IPS-15b (cell line): Measurements from ENCODE around the gene ANKRD39.
"Not testable (repeated sequence)": the region's sequence is repeated elsewhere in the genome, so short reads cannot be mapped to it uniquely, and the experiment has no call there.

Experiments used
- H3K27me3 ChIP-seq: one replicate; pipeline ENCODE4 v1.6.1; 2013; ENCODE audit warnings: low read length; ENCODE audit not compliant: control insufficient read depth, insufficient read depth
- H3K36me3 ChIP-seq: one replicate; pipeline ENCODE4 v1.6.1; 2013; ENCODE audit warnings: low read length; ENCODE audit not compliant: control insufficient read depth, insufficient read depth
- H3K4me1 ChIP-seq: one replicate; pipeline ENCODE4 v1.6.1; 2013; ENCODE audit warnings: mild to moderate bottlenecking, low read length; ENCODE audit not compliant: control insufficient read depth, insufficient read depth
- H3K4me3 ChIP-seq: one replicate; pipeline ENCODE4 v1.5.1; 2013; ENCODE audit warnings: low read depth, low read length
- H3K9ac ChIP-seq: one replicate; pipeline ENCODE4 v1.6.1; 2013; ENCODE audit warnings: low read depth, mild to moderate bottlenecking, low read length
- H3K9me3 ChIP-seq: one replicate; pipeline ENCODE4 v1.6.1; 2013; ENCODE audit warnings: mild to moderate bottlenecking, low read length; ENCODE audit not compliant: control insufficient read depth, insufficient read depth

The ANKRD39 gene

DNA sequence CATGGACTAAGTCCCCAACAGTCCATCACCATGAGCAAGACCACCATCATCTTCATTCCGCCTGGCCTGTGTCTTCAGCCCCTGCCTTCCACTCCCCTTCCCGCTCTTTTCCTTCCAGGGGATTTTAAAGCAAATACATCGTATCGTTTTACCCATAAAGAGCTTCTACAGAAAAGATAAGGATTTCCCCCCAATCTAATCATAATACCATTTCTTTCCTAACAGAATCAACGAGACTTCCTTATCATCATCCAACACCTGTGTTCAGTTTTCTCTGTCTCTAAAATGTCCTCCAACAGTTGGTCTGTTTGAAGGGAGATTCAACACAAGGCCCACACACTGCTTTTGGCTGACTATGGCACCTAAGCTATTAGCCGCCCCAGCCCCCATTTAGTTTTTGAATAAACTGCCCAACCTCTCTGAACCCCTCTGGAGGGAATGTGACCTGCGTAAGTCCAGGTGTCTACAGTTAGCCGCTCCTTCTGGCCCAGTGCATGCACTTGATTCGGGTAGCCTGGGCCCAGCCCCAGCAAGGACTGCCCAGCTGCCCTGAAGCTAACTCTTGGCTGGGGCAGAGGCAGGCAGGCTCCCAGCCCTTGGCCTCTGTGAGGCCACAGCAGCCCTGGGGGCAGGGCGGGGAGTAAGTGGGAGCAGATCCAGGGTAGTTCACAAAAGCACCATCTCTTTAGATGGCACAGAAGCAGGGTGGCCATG, 37.4 kb upstream of the ANKRD39 start:
- Histone ChIP-seq H3K9ac (peak overlapping the region; percentile 47), H3K4me1 (no peaks in the 10 kb centered on the region), H3K9me3 (no peaks in the 10 kb centered on the region), H3K4me3 (no peak overlapping the region), H3K36me3 (no peaks in the 10 kb centered on the region), H3K27me3 (no peaks in the 10 kb centered on the region)

GRCh38 chr2:96894151-96894531, 36.3 kb upstream of the ANKRD39 start:
- Histone ChIP-seq H3K36me3 (no peaks in the 10 kb centered on the region), H3K9ac (no peak overlapping the region), H3K4me3 (no peak overlapping the region), H3K4me1 (no peaks in the 10 kb centered on the region), H3K9me3 (no peaks in the 10 kb centered on the region), H3K27me3 (no peaks in the 10 kb centered on the region)

DNA sequence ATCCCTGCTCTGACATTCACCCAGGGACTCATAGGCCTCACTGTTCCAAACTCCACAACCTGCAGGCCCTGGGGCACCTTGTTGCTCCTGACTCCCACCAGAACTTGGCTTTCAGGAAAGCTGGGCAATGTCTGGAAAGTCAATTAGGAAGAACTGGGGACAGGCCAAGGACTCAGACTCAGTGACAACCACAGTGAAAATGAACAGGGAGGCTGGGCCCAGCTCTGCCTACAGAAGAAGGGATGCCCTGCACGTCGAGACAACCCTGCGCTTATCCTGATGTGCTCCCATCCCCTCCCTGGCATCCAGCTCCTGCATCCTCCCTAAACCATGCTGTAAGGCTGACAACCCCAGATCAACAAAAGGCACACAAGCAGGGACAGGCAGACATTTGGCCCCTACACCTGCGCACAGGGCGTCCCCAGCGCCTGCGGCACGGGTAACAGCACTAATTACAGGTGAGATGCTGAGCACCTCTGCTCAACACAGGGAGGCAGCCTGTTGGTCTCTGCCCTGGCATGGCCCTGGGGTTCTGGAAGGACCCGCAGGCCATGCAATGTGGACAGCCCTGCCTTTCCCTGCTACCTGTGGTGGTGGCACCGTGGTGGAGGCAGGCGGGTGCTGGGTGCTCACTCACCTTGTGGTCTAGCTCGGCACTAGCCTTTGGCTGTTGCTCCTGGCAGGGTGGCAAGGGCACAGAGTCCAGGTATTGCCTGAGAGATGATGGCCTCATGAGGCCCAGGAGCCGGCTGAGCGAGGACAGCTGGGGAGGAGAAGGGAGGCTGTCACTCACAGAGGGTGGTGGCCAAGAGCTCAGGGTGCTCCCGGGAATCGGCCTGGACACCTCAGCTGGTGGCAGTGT, 35.7 kb upstream of the ANKRD39 start:
- H3K27me3 ChIP-seq: no peaks in the 10 kb centered on the region
- H3K36me3 ChIP-seq: no peaks in the 10 kb centered on the region
- H3K9ac ChIP-seq: no peak overlapping the region
- H3K4me3 ChIP-seq: no peak overlapping the region
- no peaks in the 10 kb centered on the region for H3K4me1 ChIP-seq
- H3K9me3 ChIP-seq: no peaks in the 10 kb centered on the region

- Histone ChIP-seq H3K4me3 (no peak overlapping the region), H3K27me3 (no peaks in the 10 kb centered on the region), H3K4me1 (no peaks in the 10 kb centered on the region), H3K36me3 (no peaks in the 10 kb centered on the region), H3K9ac (no peak overlapping the region), H3K9me3 (no peaks in the 10 kb centered on the region)
Measured at GRCh38 chr2:96891591-96892333, 33.9 kb upstream of the ANKRD39 start.

- H3K4me3 ChIP-seq: no peak overlapping the region
- no peaks in the 10 kb centered on the region for H3K4me1 ChIP-seq
- no peaks in the 10 kb centered on the region for H3K36me3 ChIP-seq
Measured at GRCh38 chr2:96890726-96891385, 33.0 kb upstream of the ANKRD39 start.

GRCh38 chr2:96890252-96890651, 32.4 kb upstream of the ANKRD39 start:
- Histone ChIP-seq H3K36me3 (no peaks in the 10 kb centered on the region), H3K27me3 (no peaks in the 10 kb centered on the region), H3K9me3 (no peaks in the 10 kb centered on the region), H3K9ac (no peak overlapping the region), H3K4me3 (no peak overlapping the region), H3K4me1 (no peaks in the 10 kb centered on the region)

More at GRCh38 chr2:96890726-96891385, 33.0 kb upstream of the ANKRD39 start:
- no peaks in the 10 kb centered on the region for H3K9me3 ChIP-seq
- no peak overlapping the region for H3K9ac ChIP-seq
- H3K27me3 ChIP-seq: no peaks in the 10 kb centered on the region

DNA sequence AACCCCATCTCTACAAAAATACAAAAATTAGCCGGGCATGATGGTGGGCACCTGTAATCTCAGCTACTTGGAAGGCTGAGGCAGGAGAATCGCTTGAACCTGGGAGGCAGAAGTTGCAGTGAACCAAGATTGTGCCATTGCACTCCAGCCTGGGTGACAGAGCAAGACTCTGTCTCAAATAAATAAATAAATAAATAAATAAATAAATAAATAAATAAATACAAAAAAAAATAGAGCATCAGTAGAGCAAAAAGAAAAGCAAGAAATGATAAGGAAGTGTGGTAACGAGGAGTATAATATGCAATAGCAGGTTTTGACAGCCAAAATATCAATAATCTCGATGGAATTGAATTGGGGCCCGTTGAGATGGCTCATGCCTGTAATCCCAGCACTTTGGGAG, 31.7 kb upstream of the ANKRD39 start:
- H3K4me3 ChIP-seq, H3K36me3 ChIP-seq, H3K27me3 ChIP-seq, H3K4me1 ChIP-seq, H3K9ac ChIP-seq, H3K9me3 ChIP-seq: not testable (repeated sequence)

DNA sequence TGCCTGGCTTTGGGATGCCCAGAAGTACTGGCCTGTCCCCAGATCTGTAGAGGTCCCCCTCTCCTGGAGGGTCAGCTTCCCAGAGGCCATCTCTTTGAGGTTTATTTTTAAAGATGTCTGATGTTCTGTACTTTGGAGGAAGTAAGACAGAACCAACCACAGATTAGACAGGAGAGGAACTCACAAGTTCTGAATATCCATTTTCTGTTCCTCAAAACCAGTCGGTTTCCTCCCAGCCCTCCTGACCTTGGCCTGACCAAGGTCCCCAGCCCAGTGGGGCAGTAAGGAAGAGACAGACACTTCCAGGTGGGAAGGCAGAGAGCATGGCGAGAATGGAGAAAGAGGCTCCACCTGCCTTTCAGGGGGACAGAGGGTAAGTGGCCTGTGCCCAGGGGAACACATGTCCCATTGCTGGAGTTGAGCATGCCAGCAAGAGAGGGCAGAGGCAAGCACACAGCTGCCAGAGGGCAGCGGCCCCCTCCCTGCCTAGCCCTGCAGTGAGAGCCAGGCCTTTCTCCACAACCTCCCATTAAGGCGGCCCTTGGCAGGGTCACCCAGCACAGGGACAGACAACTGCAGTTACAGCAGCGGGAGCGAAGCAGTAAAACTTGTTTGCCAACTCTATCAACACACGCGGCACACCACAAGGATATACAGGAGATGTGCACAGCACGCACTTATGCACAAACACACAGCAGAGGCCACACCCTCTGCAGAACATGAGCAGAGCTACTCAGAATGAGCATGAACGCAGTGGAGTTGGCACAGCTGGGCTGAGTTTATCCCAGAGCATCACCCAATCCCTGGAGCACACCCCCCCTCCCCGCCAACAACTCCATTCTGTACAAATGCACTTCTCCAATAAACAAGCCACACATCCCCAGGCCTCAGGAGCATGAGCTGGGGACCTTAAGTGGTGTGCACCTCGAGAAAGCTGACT, 30.5 kb upstream of the ANKRD39 start:
- H3K9ac ChIP-seq: no peak overlapping the region
- H3K4me3 ChIP-seq: no peak overlapping the region
- H3K36me3 ChIP-seq: no peaks in the 10 kb centered on the region
- no peaks in the 10 kb centered on the region for H3K4me1 ChIP-seq
- H3K27me3 ChIP-seq: no peaks in the 10 kb centered on the region
- H3K9me3 ChIP-seq: no peaks in the 10 kb centered on the region

GRCh38 chr2:96887493-96888012, 29.7 kb upstream of the ANKRD39 start:
- no peaks in the 10 kb centered on the region for H3K27me3 ChIP-seq
- no peaks in the 10 kb centered on the region for H3K36me3 ChIP-seq
- H3K9me3 ChIP-seq: no peaks in the 10 kb centered on the region
- no peak overlapping the region for H3K9ac ChIP-seq
- no peaks in the 10 kb centered on the region for H3K4me1 ChIP-seq
- H3K4me3 ChIP-seq: no peak overlapping the region

DNA sequence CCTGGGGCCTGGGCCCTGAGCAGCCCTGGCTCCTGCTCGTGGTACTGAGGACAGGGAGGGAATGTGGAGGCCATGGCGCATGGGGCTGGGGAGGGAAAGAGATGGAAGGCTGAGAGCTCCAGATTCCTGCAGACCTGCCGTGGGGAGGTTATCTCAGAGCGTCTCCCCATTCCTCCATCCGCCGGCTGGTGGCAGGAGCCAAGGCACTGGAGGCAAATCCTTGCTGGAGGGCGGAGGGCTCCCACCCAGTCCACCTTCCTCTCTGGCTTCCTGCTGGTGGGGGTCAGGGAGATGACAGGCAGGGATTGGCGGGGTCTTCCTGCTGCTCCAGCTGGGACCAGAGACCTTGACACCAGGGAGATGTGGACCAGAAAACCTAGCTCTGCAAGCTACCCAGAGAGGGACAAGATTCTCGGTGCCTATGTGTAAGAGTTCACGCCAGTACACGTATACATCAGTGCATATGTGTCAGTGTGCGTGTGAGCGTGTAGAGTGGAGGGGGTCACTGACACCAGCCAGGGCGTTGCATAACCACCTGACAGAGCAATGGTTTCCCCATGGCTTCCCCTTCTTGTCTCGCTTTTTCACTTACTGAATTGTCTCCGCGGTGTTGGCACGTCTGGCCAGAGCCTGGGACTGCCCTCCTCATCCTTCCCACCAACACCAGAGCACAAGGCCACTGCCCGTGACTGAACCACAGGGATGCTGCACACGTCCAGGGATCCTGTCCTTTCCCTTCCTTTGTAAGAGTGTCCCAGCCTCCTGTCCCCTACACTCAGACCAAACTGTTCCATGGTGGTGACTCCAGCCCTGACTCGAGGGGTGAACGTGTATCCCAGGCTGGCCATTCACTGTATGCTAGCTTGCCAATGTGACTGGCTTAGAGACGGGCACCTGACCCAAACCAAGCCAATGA, 27.9 kb upstream of the ANKRD39 start:
- Histone ChIP-seq H3K4me3 (no peak overlapping the region), H3K27me3 (no peaks in the 10 kb centered on the region), H3K9me3 (no peaks in the 10 kb centered on the region), H3K9ac (no peak overlapping the region), H3K4me1 (peaks cover 13% of the 10 kb centered on the region), H3K36me3 (no peaks in the 10 kb centered on the region)
